Psoas muscle (tissue), 8 donors: ENCODE data around the gene C2CD4C. TPM values are rescaled to one million over a fixed set of nuclear protein-coding genes. Genes with fewer than 3 reads are reported as not detected.

Experiments used
- ATAC-seq, 4 donors: fragments of 200-7000 bp; cut with Tn5 transposase; one replicate each; pipeline ENCODE4 v1.9.1; 2020; ENCODE audit warnings: moderate library complexity in 3 of 4, mild to moderate bottlenecking in 2 of 4
- DNase-seq, 2 donors: peaks; one replicate each; pipeline ENCODE4 v3.0.0-alpha.2; 2020
- H3K27ac ChIP-seq: fragments of 200-600 bp; one replicate; pipeline ENCODE4 v1.8.0; 2022
- H3K27me3 ChIP-seq, 3 donors: fragments of 200-600 bp in 1 of 3; one replicate each; pipeline versions ENCODE4 v1.6.1 to v1.8.0; 2013 to 2022; ENCODE audit warnings: low read length in 2 of 3, mild to moderate bottlenecking in 2 of 3, moderate library complexity in 1 of 3; ENCODE audit not compliant: insufficient read depth in 3 of 3
- H3K36me3 ChIP-seq, 2 donors: fragments of 200-600 bp in 1 of 2; one replicate each; pipeline versions ENCODE4 v1.6.1 to v1.8.0; 2013 to 2022; ENCODE audit warnings: low read depth in 1 of 2, mild to moderate bottlenecking in 1 of 2, moderate library complexity in 1 of 2; ENCODE audit not compliant: insufficient read depth in 1 of 2
- H3K4me1 ChIP-seq: fragments of 200-600 bp; one replicate; pipeline ENCODE4 v1.8.0; 2022
- H3K4me3 ChIP-seq: fragments of 200-600 bp; one replicate; pipeline ENCODE4 v1.8.0; 2022; ENCODE audit warnings: mild to moderate bottlenecking
- H3K9me3 ChIP-seq: fragments of 200-600 bp; one replicate; pipeline ENCODE4 v1.8.0; 2022
- WGBS, 3 donors: extraction: QIAGEN DNeasy Blood & Tissue Kit; methylation state at CpG; one replicate each; pipeline versions ENCODE4 v1.1.6 to v1.1.7; 2013; 5-methylcytosine and 5-hydroxymethylcytosine counted together
- intact Hi-C, 2 donors: fragments of 100-400 bp; cut with DNase I; formaldehyde crosslinking; loops; one replicate each; pipeline versions ENCODE4 v1.11.0 to v1.14.2; 2022
- long read RNA-seq, 2 donors: library from polyadenylated mRNA; unstranded; transcript quantifications; one replicate each; pipeline ENCODE4 v2.0.0, GENCODE V29; 2021
- polyA plus RNA-seq, 3 donors: library from polyadenylated mRNA; stranded (reverse); fragments of 200-250 nt; gene quantifications; one replicate each; pipeline ENCODE4 v1.2.3, GENCODE V29; 2013
- total RNA-seq, 4 donors: library from RNA; stranded (reverse); fragmentation: NEBNext Ultra II Directional in 2 of 4; extraction: Animal tissue kit (Norgen Biotek cat#: 25700) in 2 of 4; gene quantifications; one replicate each; pipeline versions ENCODE4 v1.2.1 to v1.2.4, GENCODE V29; 2021 to 2023
- TF ChIP-seq, protein P1 (sequence below): fragments of 200-600 bp; IDR thresholded peaks from one replicate; pipeline ENCODE4 v1.8.0; 2022; ENCODE audit warnings: antibody characterized with exemption
- donor health status: healthy with polysubstance abuse.
- donor health status: DM: no; HTN: no; CAD: no; lungs with moderate emphysema.
- donor health status: Bipolar disorder and iron deficiency.
- donor health status: healthy.
- donor health status: DM: yes; HTN: yes; CAD: no.
- donor health status: DM: no; HTN: no; CAD: no.
- donor health status: DM: no; HTN: no; CAD: no.
- donor health status: DM: yes; HTN: yes; CAD: no.

The C2CD4C gene, protein sequence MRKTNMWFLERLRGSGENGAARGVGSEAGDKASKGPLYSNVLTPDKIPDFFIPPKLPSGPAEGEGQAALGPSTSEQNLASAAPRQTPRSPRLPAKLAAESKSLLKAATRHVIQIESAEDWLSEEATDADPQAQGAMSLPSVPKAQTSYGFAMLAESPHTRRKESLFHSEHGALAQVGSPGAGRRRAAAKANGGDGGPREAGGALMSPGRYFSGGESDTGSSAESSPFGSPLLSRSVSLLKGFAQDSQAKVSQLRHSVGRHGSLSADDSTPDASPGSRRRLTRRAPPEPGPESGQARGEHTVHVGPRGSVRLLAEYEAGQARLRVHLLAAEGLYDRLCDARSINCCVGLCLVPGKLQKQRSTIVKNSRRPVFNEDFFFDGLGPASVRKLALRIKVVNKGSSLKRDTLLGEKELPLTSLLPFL
- total RNA-seq (1 to 10 TPM in 3 of 4 donors, under 1 TPM in 1; 0.67 to 1.3 (median 1.1) TPM), polyA plus RNA-seq (under 1 TPM; 0.47 to 0.97 (median 0.73) TPM)
- long read RNA-seq, donor 1, partial matches to known transcripts: 2 of 4 reads
- long read RNA-seq, donor 1, other reads (novel, unspliced or antisense): 0 of 4 reads
- long read RNA-seq, donor 2, partial matches to known transcripts: 4 of 6 reads
- long read RNA-seq, donor 2, other reads (novel, unspliced or antisense): 0 of 6 reads

DNA sequence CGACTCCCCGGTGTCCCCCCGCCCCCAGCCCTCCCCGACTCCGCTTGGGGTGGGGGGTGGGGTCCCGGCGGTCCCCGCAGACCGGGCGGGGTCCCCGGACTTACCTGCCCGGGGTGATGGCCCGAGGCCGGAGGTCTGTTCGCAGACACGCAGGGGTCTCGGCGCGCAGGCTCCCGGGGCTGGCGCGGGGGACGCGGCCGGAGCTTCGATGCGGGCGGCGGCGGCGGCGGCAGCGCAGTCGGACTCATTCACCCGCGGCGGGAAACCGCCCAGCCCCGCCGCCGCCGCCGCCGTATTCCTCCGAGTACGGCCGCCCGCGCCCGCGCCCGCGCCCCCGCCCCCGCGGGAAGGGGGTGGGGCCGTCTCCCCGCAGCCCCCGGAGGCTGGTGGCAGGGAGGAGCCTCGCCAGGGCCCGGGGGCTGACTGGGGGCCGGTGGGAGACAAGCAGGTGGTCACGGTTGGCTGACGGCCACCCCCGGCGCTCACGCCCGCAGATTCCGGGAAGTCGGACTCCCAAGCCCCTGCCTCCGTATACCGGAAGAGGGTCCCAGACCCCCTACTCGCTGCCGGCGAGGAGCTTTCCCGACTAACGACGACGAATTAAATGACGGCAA lies at the start of gene C2CD4C:
Gene C2CD4C, minus strand, starts transcription at position 246 of the 614 bp plus-strand sequence. CDS start 786 bp downstream, outside the sequence.
- no peaks in the 10 kb centered on the region for H3K36me3 ChIP-seq
- no peak within 1 kb of the TSS for H3K27ac ChIP-seq
- peaks cover 8% of the 10 kb centered on the region for H3K4me1 ChIP-seq
- 1% methylated on average over 21 to 80 of the region's 80 CpGs for WGBS, 3 donors
- TF ChIP-seq, protein P1, sequence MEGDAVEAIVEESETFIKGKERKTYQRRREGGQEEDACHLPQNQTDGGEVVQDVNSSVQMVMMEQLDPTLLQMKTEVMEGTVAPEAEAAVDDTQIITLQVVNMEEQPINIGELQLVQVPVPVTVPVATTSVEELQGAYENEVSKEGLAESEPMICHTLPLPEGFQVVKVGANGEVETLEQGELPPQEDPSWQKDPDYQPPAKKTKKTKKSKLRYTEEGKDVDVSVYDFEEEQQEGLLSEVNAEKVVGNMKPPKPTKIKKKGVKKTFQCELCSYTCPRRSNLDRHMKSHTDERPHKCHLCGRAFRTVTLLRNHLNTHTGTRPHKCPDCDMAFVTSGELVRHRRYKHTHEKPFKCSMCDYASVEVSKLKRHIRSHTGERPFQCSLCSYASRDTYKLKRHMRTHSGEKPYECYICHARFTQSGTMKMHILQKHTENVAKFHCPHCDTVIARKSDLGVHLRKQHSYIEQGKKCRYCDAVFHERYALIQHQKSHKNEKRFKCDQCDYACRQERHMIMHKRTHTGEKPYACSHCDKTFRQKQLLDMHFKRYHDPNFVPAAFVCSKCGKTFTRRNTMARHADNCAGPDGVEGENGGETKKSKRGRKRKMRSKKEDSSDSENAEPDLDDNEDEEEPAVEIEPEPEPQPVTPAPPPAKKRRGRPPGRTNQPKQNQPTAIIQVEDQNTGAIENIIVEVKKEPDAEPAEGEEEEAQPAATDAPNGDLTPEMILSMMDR: no peak
- peaks cover 0 to 69% (median 19%) of the 10 kb centered on the region in 3 donors for H3K27me3 ChIP-seq
- intact Hi-C loops: no loop called here
- H3K4me3 ChIP-seq: peak within 1 kb of the TSS; percentile 63
- no peaks in the 10 kb centered on the region for H3K9me3 ChIP-seq
- ATAC-seq: no peak
- DNase-seq: peak in 1 of 2 donors; percentile 48

DNA sequence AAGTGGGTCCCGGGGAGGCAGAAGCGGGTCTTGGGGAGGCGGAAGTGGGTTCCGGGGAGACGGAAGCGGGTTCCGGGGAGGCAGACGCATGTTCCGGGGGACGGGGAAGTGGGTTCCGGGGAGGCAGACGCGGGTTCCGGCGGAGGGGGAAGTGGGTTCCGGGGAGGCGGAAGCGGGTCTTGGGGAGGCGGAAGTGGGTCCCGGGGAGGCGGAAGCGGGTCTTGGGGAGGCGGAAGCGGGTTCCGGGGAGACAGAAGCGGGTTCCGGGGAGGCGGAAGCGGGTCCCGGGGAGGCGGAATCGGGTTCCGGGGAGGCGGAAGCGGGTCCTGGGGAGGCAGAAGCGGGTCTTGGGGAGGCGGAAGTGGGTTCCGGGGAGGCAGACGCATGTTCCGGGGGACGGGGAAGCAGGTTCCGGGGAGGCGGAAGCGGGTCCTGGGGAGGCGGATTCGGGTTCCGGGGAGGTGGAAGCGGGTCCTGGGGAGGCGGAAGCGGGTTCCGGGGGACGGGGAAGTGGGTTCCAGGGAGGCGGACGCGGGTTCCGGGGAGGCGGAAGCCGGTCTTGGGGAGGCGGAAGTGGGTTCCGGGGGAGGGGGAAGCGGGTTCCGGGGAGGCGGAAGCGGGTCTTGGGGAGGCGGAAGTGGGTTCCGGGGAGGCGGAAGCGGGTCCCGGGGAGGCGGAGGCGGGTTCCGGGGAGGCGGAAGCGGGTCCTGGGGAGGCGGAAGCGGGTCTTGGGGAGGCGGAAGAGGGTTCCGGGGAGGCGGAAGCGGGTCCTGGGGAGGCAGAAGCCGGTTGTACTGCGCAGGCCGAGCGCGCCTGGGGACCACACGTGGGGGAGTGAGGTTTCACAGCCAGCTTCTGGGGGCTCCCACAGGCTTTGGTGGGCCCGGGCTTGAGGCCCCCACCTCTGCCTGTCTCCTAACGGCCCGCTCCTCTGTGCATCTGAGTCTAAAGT lies 49.4 kb upstream of the C2CD4C start:
- WGBS, 3 donors: 96 to 97% (median 97%) methylated on average over 53 to 89 of the region's 89 CpGs
- Histone ChIP-seq H3K36me3 (no peaks in the 10 kb centered on the region), H3K4me1 (no peaks in the 10 kb centered on the region), H3K9me3 (no peaks in the 10 kb centered on the region), H3K27ac (no peak overlapping the region), H3K4me3 (no peak overlapping the region), H3K27me3 (peaks cover 0 to 24% (median 10%) of the 10 kb centered on the region in 3 donors)
- intact Hi-C loops: no loop called here
- DNase-seq (no peak), ATAC-seq (no peak)
- TF ChIP-seq, protein P1: no peak

DNA sequence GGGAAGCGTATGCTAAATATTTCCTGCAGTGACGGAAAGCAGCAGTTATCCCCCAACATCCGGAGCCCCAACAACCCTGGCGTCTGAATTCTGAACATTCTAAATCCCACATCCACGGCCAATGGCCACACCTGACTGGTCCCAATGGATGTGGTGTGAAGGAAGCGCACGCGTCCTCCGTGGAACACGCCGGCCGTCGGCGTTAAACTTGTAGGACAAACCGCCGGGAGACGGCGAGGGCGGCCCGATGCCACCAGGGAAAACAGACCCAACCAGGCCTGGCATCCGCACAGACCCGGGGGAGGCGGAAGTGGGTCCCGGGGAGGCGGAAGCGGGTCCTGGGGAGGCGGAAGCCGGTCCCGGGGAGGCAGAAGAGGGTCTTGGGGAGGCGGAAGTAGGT lies 48.7 kb upstream of the C2CD4C start:
- Histone ChIP-seq H3K9me3 (no peaks in the 10 kb centered on the region), H3K36me3 (no peaks in the 10 kb centered on the region), H3K4me1 (no peaks in the 10 kb centered on the region), H3K27me3 (peaks cover 0 to 21% (median 8%) of the 10 kb centered on the region in 3 donors), H3K27ac (no peak overlapping the region), H3K4me3 (no peak overlapping the region)
- TF ChIP-seq, protein P1: no peak
- intact Hi-C loops: no loop called here
- ATAC-seq (no peak), DNase-seq (peak in 1 of 2 donors; percentile 42)
- 94 to 95% (median 95%) methylated on average over 29 to 30 of the region's 30 CpGs for WGBS, 3 donors

DNA sequence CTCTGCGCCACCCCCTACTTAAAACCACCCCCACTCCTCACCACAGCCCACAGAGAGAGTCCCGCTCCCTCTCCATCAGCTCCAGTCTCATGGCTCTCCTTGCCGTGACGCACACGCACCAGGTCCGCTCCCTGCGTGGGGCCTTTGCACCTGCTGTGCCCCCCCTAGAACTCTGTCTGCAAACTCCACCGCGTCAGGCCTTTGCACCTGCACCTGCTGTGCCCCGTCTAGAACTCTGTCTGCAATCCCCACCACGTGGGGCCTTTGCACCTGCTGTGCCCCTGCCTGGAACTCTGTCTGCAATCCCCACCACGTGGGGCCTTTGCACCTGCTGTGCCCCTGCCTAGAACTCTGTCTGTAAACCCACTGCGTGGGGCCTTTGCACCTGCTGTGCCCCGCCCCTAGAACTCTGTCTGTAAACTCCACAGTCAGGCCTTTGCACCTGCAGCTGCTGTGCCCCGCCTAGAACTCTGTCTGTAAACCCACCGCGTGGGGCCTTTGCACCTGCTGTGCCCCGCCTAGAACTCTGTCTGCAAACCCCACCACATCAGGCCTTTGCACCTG lies 47.7 kb upstream of the C2CD4C start:
- H3K4me3 ChIP-seq: no peak overlapping the region
- no peak overlapping the region for H3K27ac ChIP-seq
- ATAC-seq (no peak), DNase-seq (peak in 1 of 2 donors; percentile 18)
- peaks cover 0 to 11% (median 1%) of the 10 kb centered on the region in 3 donors for H3K27me3 ChIP-seq
- intact Hi-C loops: no loop called here
- no peaks in the 10 kb centered on the region for H3K4me1 ChIP-seq
- TF ChIP-seq, protein P1: no peak
- no peaks in the 10 kb centered on the region for H3K36me3 ChIP-seq
- WGBS, 3 donors: 59 to 65% (median 63%) methylated on average over 18 of the region's 18 CpGs
- no peaks in the 10 kb centered on the region for H3K9me3 ChIP-seq
